Type B pancreatic cell (in vitro differentiated cells): Measurements from ENCODE around the gene FHIP2A. TPM values are rescaled to one million over a fixed set of nuclear protein-coding genes. Genes with fewer than 3 reads are reported as not detected.

Experiments used
- DNase-seq: peaks from one replicate; pipeline ENCODE4 v3.0.0; 2021; ENCODE audit warnings: mixed read lengths; ENCODE audit not compliant: unreplicated experiment; ENCODE audit errors: extremely low spot score
- H3K27ac Mint-ChIP-seq: 2 replicates; pipeline ENCODE4 v1.8.0; 2021; ENCODE audit warnings: mild to moderate bottlenecking, mixed read lengths
- H3K27me3 Mint-ChIP-seq: 2 replicates; pipeline ENCODE4 v1.8.0; 2021; ENCODE audit warnings: mixed read lengths
- H3K36me3 Mint-ChIP-seq: 2 replicates; pipeline ENCODE4 v1.8.0; 2021; ENCODE audit warnings: mixed read lengths
- H3K4me1 Mint-ChIP-seq: one replicate; pipeline ENCODE4 v1.8.0; 2021; ENCODE audit warnings: mixed read lengths; ENCODE audit not compliant: unreplicated experiment
- H3K4me3 Mint-ChIP-seq: 2 replicates; pipeline ENCODE4 v1.8.0; 2021; ENCODE audit warnings: mild to moderate bottlenecking, mixed read lengths
- H3K9me3 Mint-ChIP-seq: 2 replicates; pipeline ENCODE4 v1.8.0; 2021; ENCODE audit warnings: mixed read lengths
- CTCF ChIP-seq: fragments of 200-600 bp; sonication (generic); conservative IDR thresholded peaks from 2 replicates; pipeline ENCODE4 v1.5.0; 2021; ENCODE audit warnings: antibody characterized with exemption, mild to moderate bottlenecking
- total RNA-seq: library from RNA; stranded (reverse); gene quantifications from 2 replicates; pipeline ENCODE4 v1.2.1, GENCODE V29; 2021; ENCODE audit warnings: low replicate concordance

FHIP2A gene
- total RNA-seq, 1 donor from 2014 or later = 25.0 TPM

DNA sequence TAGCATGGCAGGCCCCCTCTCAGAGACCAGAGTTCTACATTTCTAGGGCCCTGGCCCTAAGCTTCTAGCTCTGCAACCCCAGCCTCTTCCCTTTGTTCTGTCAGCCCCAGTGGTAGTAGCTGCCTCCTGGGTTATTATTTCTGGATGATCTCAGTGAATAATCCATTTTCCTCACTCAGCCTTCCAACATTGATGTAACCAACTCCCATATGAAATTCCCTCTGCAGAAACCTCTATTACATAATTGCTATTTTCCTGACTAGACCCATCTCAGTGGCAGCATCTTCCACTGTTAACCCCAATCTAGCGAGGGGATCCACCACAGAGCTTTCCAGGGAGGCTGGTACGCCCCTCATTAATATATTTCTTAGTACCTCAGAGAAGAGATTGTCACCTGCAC is 49.8 kb downstream of the FHIP2A start:
- no peak overlapping the region for H3K27ac Mint-ChIP-seq

More for the DNA sequence above, 49.8 kb downstream of the FHIP2A start:
- TF ChIP-seq CTCF = no peak
- peaks cover 16% of the 10 kb centered on the region for H3K4me1 Mint-ChIP-seq
- no peak for DNase-seq
- H3K27me3 Mint-ChIP-seq = peaks cover 6% of the 10 kb centered on the region
- peaks cover 3% of the 10 kb centered on the region for H3K36me3 Mint-ChIP-seq
- no peak overlapping the region for H3K4me3 Mint-ChIP-seq
- H3K9me3 Mint-ChIP-seq = no peaks in the 10 kb centered on the region

Other genes starting within 250 kb of the FHIP2A start
- gene ABLIM1, start 163.5 kb upstream of the FHIP2A start, total RNA-seq = 77.7 and 143 TPM in 2 replicates
- 19.3 and 22.0 TPM in 2 replicates for gene TRUB1, start 116.4 kb downstream of the FHIP2A start, total RNA-seq